ENCODE results near the gene EXOC3L2. TPM values are rescaled to one million over a fixed set of nuclear protein-coding genes. Genes with fewer than 3 reads are reported as not detected.
A peak's percentile ranks its signal among the peaks of the same experiment; 100 is the strongest.

The EXOC3L2 gene
- polyA plus RNA-seq, 3 donors = not detected

- Mint-ChIP-seq H3K27ac (peak overlapping the region; percentile 95 to 100 (median 98)), H3K4me3 (peak overlapping the region; percentile 88 to 96), H3K4me1 (peaks cover 54% of the 10 kb centered on the region), H3K27me3 (ENCODE audit: low read depth in 3 of 3) (no peaks in the 10 kb centered on the region), H3K9me3 (peaks cover 0 to 2% (median 0%) of the 10 kb centered on the region in 7 donors), H3K36me3 (peaks cover 17 to 26% of the 10 kb centered on the region in 2 donors)
- intact Hi-C loops (cut with micrococcal nuclease) = loop anchor here in 1 of 2 donors (5.0 kb wide), 2 partner anchors 87 to 102 kb away; partner anchors contain the start of genes GEMIN7, PPP1R37 and ZNF296
- 6% methylated on average over 95 of the region's 97 CpGs for WGBS (ENCODE audit: insufficient coverage)
- H3K9me3 ChIP-seq (replicated peaks in 1 of 2; ENCODE audit: control insufficient read depth in 1 of 2, insufficient read depth in 1 of 2, low read length in 2 of 2) = no peaks in the 10 kb centered on the region
- peak overlapping the region; percentile 77 for H3K4me2 ChIP-seq (replicated peaks; ENCODE audit: extremely low read depth, low read length, poor library complexity, severe bottlenecking)
- peak overlapping the region; percentile 69 to 92 (median 82) for H3K4me3 ChIP-seq (replicated peaks in 1 of 3; ENCODE audit: low read depth in 2 of 3, low read length in 3 of 3)
- H3K27ac ChIP-seq (ENCODE audit: low read depth in 1 of 2, low read length in 2 of 2) = peak overlapping the region; percentile 92 to 96
- TF ChIP-seq, protein P1, sequence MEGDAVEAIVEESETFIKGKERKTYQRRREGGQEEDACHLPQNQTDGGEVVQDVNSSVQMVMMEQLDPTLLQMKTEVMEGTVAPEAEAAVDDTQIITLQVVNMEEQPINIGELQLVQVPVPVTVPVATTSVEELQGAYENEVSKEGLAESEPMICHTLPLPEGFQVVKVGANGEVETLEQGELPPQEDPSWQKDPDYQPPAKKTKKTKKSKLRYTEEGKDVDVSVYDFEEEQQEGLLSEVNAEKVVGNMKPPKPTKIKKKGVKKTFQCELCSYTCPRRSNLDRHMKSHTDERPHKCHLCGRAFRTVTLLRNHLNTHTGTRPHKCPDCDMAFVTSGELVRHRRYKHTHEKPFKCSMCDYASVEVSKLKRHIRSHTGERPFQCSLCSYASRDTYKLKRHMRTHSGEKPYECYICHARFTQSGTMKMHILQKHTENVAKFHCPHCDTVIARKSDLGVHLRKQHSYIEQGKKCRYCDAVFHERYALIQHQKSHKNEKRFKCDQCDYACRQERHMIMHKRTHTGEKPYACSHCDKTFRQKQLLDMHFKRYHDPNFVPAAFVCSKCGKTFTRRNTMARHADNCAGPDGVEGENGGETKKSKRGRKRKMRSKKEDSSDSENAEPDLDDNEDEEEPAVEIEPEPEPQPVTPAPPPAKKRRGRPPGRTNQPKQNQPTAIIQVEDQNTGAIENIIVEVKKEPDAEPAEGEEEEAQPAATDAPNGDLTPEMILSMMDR (IDR thresholded peaks at IDR 0.05) = no peak
- peaks cover 35% of the 10 kb centered on the region for H4K20me1 ChIP-seq (ENCODE audit: insufficient read depth, low read length)
- peaks cover 46 to 61% of the 10 kb centered on the region in 2 donors for H3K4me1 ChIP-seq (ENCODE audit: control insufficient read depth in 1 of 2, insufficient read depth in 2 of 2, low read length in 2 of 2)
- H2AFZ ChIP-seq (ENCODE audit: insufficient read depth, low read depth, low read length, poor library complexity, severe bottlenecking) = peak overlapping the region; percentile 85
- peaks cover 46% of the 10 kb centered on the region for H3K79me2 ChIP-seq (ENCODE audit: insufficient read depth, low read length)
- DNase-seq = peak; percentile 8 to 33 (median 26)
- peak overlapping the region; percentile 87 for H3K9ac ChIP-seq (ENCODE audit: insufficient read depth, low read length, poor library complexity, severe bottlenecking)
- no peaks in the 10 kb centered on the region for H3K27me3 ChIP-seq (ENCODE audit: control insufficient read depth in 2 of 2, insufficient read depth in 2 of 2, low read length in 2 of 2)
- peaks cover 3 to 7% of the 10 kb centered on the region in 2 donors for H3K36me3 ChIP-seq (replicated peaks in 1 of 2; ENCODE audit: control insufficient read depth in 1 of 2, insufficient read depth in 2 of 2, low read length in 2 of 2)
These were observed 65.9 kb downstream of the EXOC3L2 start for GRCh38 chr19:45179072-45179891.

DNA sequence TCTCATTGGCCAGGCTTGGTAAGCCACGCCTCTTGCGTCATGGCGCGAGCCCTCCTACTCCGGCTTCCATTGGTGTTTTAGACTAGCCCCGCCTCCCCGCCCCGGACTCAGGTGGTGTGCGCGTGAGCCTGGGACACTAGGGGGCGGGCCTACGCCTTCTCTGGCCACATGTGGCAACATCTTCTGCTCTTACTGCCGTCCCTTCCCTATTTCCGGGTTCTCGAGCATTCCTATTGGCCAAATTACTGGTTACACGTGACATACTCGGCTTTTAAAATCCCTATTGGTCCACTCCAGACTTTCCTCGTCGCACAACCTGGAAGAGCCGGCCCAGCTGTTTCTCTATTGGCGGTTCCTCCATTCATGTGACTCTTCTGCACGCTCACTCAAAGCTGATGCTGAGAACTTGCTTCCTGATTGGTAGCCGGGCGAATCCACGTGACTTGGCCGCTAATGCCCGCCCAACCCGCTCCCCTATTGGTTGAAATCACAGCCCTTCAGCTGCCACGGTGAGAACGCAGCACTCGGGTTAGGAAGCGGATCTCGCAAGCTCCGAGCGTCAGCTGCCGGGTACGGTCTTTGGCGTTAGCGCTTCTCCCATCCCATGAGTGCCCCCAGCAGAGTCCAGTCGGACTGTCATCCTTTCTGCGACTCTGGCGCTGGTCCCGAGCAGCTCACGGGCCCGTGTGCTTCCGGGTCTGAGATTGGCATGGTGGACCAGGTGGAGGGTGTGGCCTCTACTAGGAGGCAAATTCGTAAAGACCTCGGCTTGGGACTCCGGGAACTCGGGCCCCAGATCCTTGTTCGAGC is 66.7 kb downstream of the EXOC3L2 start, which contains the start of gene BLOC1S3:
Gene BLOC1S3 (plus strand): TSS at position 523 of the 810 bp plus-strand sequence. CDS start 513 bp downstream, outside the sequence.
- H3K4me2 ChIP-seq (replicated peaks; ENCODE audit: extremely low read depth, low read length, poor library complexity, severe bottlenecking) = peak within 1 kb of the TSS; percentile 77
- H3K79me2 ChIP-seq (ENCODE audit: insufficient read depth, low read length) = peaks cover 41% of the 10 kb centered on the region
- no peaks in the 10 kb centered on the region for H3K27me3 ChIP-seq (ENCODE audit: control insufficient read depth in 2 of 2, insufficient read depth in 2 of 2, low read length in 2 of 2)
- peak; percentile 100 for DNase-seq
- peak within 1 kb of the TSS; percentile 97 for H3K9ac ChIP-seq (ENCODE audit: insufficient read depth, low read length, poor library complexity, severe bottlenecking)
- peaks cover 0 to under 1% (median 0%) of the 10 kb centered on the region in 3 donors for H3K27me3 Mint-ChIP-seq (ENCODE audit: low read depth in 3 of 3)
- peaks cover 31% of the 10 kb centered on the region for H4K20me1 ChIP-seq (ENCODE audit: insufficient read depth, low read length)
- H3K4me3 Mint-ChIP-seq = peak within 1 kb of the TSS; percentile 88 to 96
- intact Hi-C loops (cut with micrococcal nuclease) = loop anchor here in 1 of 2 donors (5.0 kb wide), 2 partner anchors 86 to 101 kb away; partner anchors contain the start of genes GEMIN7, PPP1R37 and ZNF296
- H3K36me3 Mint-ChIP-seq = peaks cover 17 to 26% of the 10 kb centered on the region in 2 donors
- H3K9me3 ChIP-seq (replicated peaks in 1 of 2; ENCODE audit: control insufficient read depth in 1 of 2, insufficient read depth in 1 of 2, low read length in 2 of 2) = no peaks in the 10 kb centered on the region
- TF ChIP-seq, protein P1 (IDR thresholded peaks at IDR 0.05) = peak; percentile 25
- H3K4me3 ChIP-seq (replicated peaks in 1 of 3; ENCODE audit: low read depth in 2 of 3, low read length in 3 of 3) = peak within 1 kb of the TSS; percentile 69 to 92 (median 82)
- H3K4me1 ChIP-seq (ENCODE audit: control insufficient read depth in 1 of 2, insufficient read depth in 2 of 2, low read length in 2 of 2) = peaks cover 39 to 53% of the 10 kb centered on the region in 2 donors
- H2AFZ ChIP-seq (ENCODE audit: insufficient read depth, low read depth, low read length, poor library complexity, severe bottlenecking) = peak within 1 kb of the TSS; percentile 85
- peak within 1 kb of the TSS; percentile 92 to 99 for H3K27ac ChIP-seq (ENCODE audit: low read depth in 1 of 2, low read length in 2 of 2)
- H3K9me3 Mint-ChIP-seq = peaks cover 0 to 2% (median 0%) of the 10 kb centered on the region in 7 donors
- peak within 1 kb of the TSS; percentile 95 to 100 (median 98) for H3K27ac Mint-ChIP-seq
- peaks cover 49% of the 10 kb centered on the region for H3K4me1 Mint-ChIP-seq
- 0% methylated on average over 51 of the region's 51 CpGs for WGBS (ENCODE audit: insufficient coverage)
- H3K36me3 ChIP-seq (replicated peaks in 1 of 2; ENCODE audit: control insufficient read depth in 1 of 2, insufficient read depth in 2 of 2, low read length in 2 of 2) = peaks cover 3 to 7% of the 10 kb centered on the region in 2 donors

Data from CD14-positive monocyte (primary cell).